IMR-90 (cell line): Measurements from ENCODE around the gene FAM186B. TPM values are rescaled to one million over a fixed set of nuclear protein-coding genes. Genes with fewer than 3 reads are reported as not detected.

Experiments used
- ATAC-seq: fragments of 200-7000 bp; cut with Tn5 transposase; 2 replicates; pipeline ENCODE4 v1.9.1; 2020; ENCODE audit warnings: low read depth, mild to moderate bottlenecking, moderate library complexity
- BruUV-seq: library from RNA; stranded (reverse); fragments of 400-500 nt; replicated peaks from 2 replicates; lab custom pipeline; 2021; lab: Mats Ljungman, UMichigan
- CTCF ChIA-PET: fragments of 300-600 bp; formaldehyde crosslinking; extraction: SDS; loops from one replicate; lab custom pipeline; 2021; ENCODE audit warnings: antibody characterized with exemption; lab: Yijun Ruan, JAX
- POLR2A ChIA-PET: fragments of 300-600 bp; sonication (Branson Sonifier 250); formaldehyde crosslinking; loops from one replicate; lab custom pipeline; 2022; ENCODE audit warnings: antibody characterized with exemption; ENCODE audit not compliant: unreplicated experiment; lab: Charles Lee
- DNase-seq: peaks from one replicate; pipeline ENCODE4 v3.0.0; 2013
- H2AFZ ChIP-seq: replicated peaks from 2 replicates; pipeline ENCODE3; 2013; ENCODE audit warnings: low read length, mild to moderate bottlenecking; ENCODE audit not compliant: poor library complexity
- H2AK5ac ChIP-seq: 2 replicates; pipeline ENCODE4 v1.6.1; 2013; ENCODE audit warnings: low read depth, low read length, inconsistent platforms
- H2AK9ac ChIP-seq: replicated peaks from 2 replicates; pipeline ENCODE3; 2013; ENCODE audit warnings: mild to moderate bottlenecking, low read depth, low read length, moderate library complexity; ENCODE audit not compliant: poor library complexity
- H2BK120ac ChIP-seq: 2 replicates; pipeline ENCODE4 v1.6.1; 2013; ENCODE audit warnings: low read depth, low read length, inconsistent platforms
- H2BK15ac ChIP-seq: 3 replicates; pipeline ENCODE4 v1.6.1; 2013; ENCODE audit warnings: low read depth, low read length, inconsistent platforms
- H2BK20ac ChIP-seq: 2 replicates; pipeline ENCODE4 v1.6.1; 2013; ENCODE audit warnings: low read depth, mild to moderate bottlenecking, inconsistent platforms, low read length, moderate library complexity
- H2BK5ac ChIP-seq: 2 replicates; pipeline ENCODE4 v1.6.1; 2013; ENCODE audit warnings: mild to moderate bottlenecking, low read depth, low read length, inconsistent platforms; ENCODE audit not compliant: poor library complexity, severe bottlenecking
- H3K14ac ChIP-seq: replicated peaks from 2 replicates; pipeline ENCODE4 v1.6.1; 2013; ENCODE audit warnings: low read depth, low read length, inconsistent platforms
- H3K18ac ChIP-seq: 2 replicates; pipeline ENCODE4 v1.6.1; 2013; ENCODE audit warnings: low read depth, low read length, control low read depth
- H3K23ac ChIP-seq: 2 replicates; pipeline ENCODE4 v1.6.1; 2013; ENCODE audit warnings: low read depth, low read length, inconsistent platforms
- H3K27ac ChIP-seq: 2 replicates; pipeline ENCODE4 v1.5.1; 2013; ENCODE audit warnings: mild to moderate bottlenecking, control low read depth, low read length; ENCODE audit not compliant: insufficient read depth
- H3K27me3 ChIP-seq: 2 replicates; pipeline ENCODE4 v1.6.1; 2013; ENCODE audit warnings: low read length; ENCODE audit not compliant: control insufficient read depth, insufficient read depth
- H3K36me3 ChIP-seq: 2 replicates; pipeline ENCODE4 v1.6.1; 2013; ENCODE audit warnings: low read length, mixed read lengths; ENCODE audit not compliant: control insufficient read depth, insufficient read depth
- H3K4ac ChIP-seq: 2 replicates; pipeline ENCODE4 v1.6.1; 2013; ENCODE audit warnings: low read depth, low read length, inconsistent platforms
- H3K4me1 ChIP-seq: 2 replicates; pipeline ENCODE4 v1.6.1; 2013; ENCODE audit warnings: low read length, mixed read lengths; ENCODE audit not compliant: control insufficient read depth, insufficient read depth
- H3K4me2 ChIP-seq: 2 replicates; pipeline ENCODE4 v1.6.1; 2013; ENCODE audit warnings: low read depth, mild to moderate bottlenecking, control low read depth, low read length, moderate library complexity
- H3K4me3 ChIP-seq: 2 replicates; pipeline ENCODE4 v1.5.1; 2013; ENCODE audit warnings: low read depth, mild to moderate bottlenecking, control low read depth, low read length, moderate library complexity; ENCODE audit not compliant: insufficient read depth
- H3K56ac ChIP-seq: 2 replicates; pipeline ENCODE4 v1.6.1; 2013; ENCODE audit warnings: low read length, inconsistent platforms; ENCODE audit not compliant: insufficient read depth; ENCODE audit errors: extremely low read depth
- H3K79me1 ChIP-seq, 2 experiments: 2 replicates each; pipeline ENCODE4 v1.6.1; 2013; ENCODE audit warnings: low read length in 2 of 2, inconsistent platforms in 1 of 2, low read depth in 1 of 2
- H3K9ac ChIP-seq: 2 replicates; pipeline ENCODE4 v1.6.1; 2013; ENCODE audit warnings: low read depth, low read length, control low read depth
- H3K9me1 ChIP-seq: 2 replicates; pipeline ENCODE4 v1.6.1; 2013; ENCODE audit warnings: low read length, inconsistent platforms; ENCODE audit not compliant: insufficient read depth
- H3K9me3 ChIP-seq: 2 replicates; pipeline ENCODE4 v1.6.1; 2013; ENCODE audit warnings: low read length; ENCODE audit not compliant: control insufficient read depth, insufficient read depth
- H4K20me1 ChIP-seq: 2 replicates; pipeline ENCODE4 v1.6.1; 2013; ENCODE audit warnings: low read length, inconsistent platforms; ENCODE audit not compliant: insufficient read depth
- H4K5ac ChIP-seq: 2 replicates; pipeline ENCODE4 v1.6.1; 2013; ENCODE audit warnings: mild to moderate bottlenecking, low read depth, low read length, control low read depth
- H4K8ac ChIP-seq, 2 experiments: 2 replicates each; pipeline ENCODE4 v1.6.1; 2013; ENCODE audit warnings: low read depth in 2 of 2, low read length in 2 of 2, control low read depth in 1 of 2, inconsistent platforms in 1 of 2
- H4K91ac ChIP-seq: 2 replicates; pipeline ENCODE4 v1.6.1; 2013; ENCODE audit warnings: low read depth, low read length, inconsistent platforms; ENCODE audit not compliant: insufficient read depth
- BHLHE40 ChIP-seq: fragments of 150-350 bp; IDR thresholded peaks from 2 replicates; pipeline ENCODE4 v1.6.1; 2016; ENCODE audit warnings: mild to moderate bottlenecking, low read depth, low read length
- CEBPB ChIP-seq: IDR thresholded peaks from 2 replicates; pipeline ENCODE4 v1.6.1; 2012; ENCODE audit warnings: low read depth, low read length, improper control_type of control experiment
- CHD1 ChIP-seq: IDR thresholded peaks from 2 replicates; pipeline ENCODE4 v1.6.1; 2012; ENCODE audit warnings: low read depth, low read length, improper control_type of control experiment
- CTCF ChIP-seq: conservative IDR thresholded peaks from 2 replicates; pipeline ENCODE4 v1.5.1; 2012; ENCODE audit warnings: mild to moderate bottlenecking, low read depth, low read length, improper control_type of control experiment
- ELK1 ChIP-seq: fragments of 150-350 bp; IDR thresholded peaks from 2 replicates; pipeline ENCODE4 v1.6.1; 2016; ENCODE audit warnings: low read depth, mild to moderate bottlenecking, low read length, moderate library complexity, borderline replicate concordance
- FOS ChIP-seq: fragments of 150-350 bp; IDR thresholded peaks from 2 replicates; pipeline ENCODE4 v1.6.1; 2016; ENCODE audit warnings: low read depth, low read length
- MAFK ChIP-seq: IDR thresholded peaks from 2 replicates; pipeline ENCODE4 v1.6.1; 2012; ENCODE audit warnings: low read depth, low read length, improper control_type of control experiment
- MAZ ChIP-seq: IDR thresholded peaks from 2 replicates; pipeline ENCODE4 v1.6.1; 2012; ENCODE audit warnings: low read depth, mild to moderate bottlenecking, low read length, improper control_type of control experiment, moderate library complexity, borderline replicate concordance
- MXI1 ChIP-seq: IDR thresholded peaks from 2 replicates; pipeline ENCODE4 v1.6.1; 2012; ENCODE audit warnings: low read depth, mild to moderate bottlenecking, low read length, moderate library complexity, borderline replicate concordance
- NFE2L2 ChIP-seq: fragments of 150-350 bp; IDR thresholded peaks from 2 replicates; pipeline ENCODE4 v1.6.1; 2016; ENCODE audit warnings: low read depth, mild to moderate bottlenecking, low read length
- POLR2A ChIP-seq: IDR thresholded peaks from 2 replicates; pipeline ENCODE4 v1.6.1; 2012; ENCODE audit warnings: mild to moderate bottlenecking, low read depth, low read length
- RAD21 ChIP-seq: IDR thresholded peaks from 2 replicates; pipeline ENCODE4 v1.6.1; 2012; ENCODE audit warnings: low read length, improper control_type of control experiment
- RCOR1 ChIP-seq: IDR thresholded peaks from 2 replicates; pipeline ENCODE4 v1.6.1; 2012; ENCODE audit warnings: mild to moderate bottlenecking, low read length, improper control_type of control experiment; ENCODE audit not compliant: insufficient replicate concordance
- RFX5 ChIP-seq: IDR thresholded peaks from 2 replicates; pipeline ENCODE4 v1.8.0; 2012; ENCODE audit warnings: low read depth, mild to moderate bottlenecking, low read length, moderate library complexity
- SMC3 ChIP-seq: fragments of 150-350 bp; IDR thresholded peaks from 2 replicates; pipeline ENCODE4 v1.6.1; 2016; ENCODE audit warnings: low read depth, mild to moderate bottlenecking, antibody characterized with exemption, low read length, moderate library complexity
- WGBS, 2 experiments: methylation state at CpG; one replicate each; pipeline versions ENCODE4 v1.1.5 to v1.1.7; 2013; ENCODE audit warnings: missing lambda C conversion rate in 2 of 2; ENCODE audit not compliant: insufficient read length in 1 of 2; ENCODE audit errors: extremely low coverage in 2 of 2; 5-methylcytosine and 5-hydroxymethylcytosine counted together
- dilution Hi-C: fragments of 300-500 bp; cut with HindIII; formaldehyde crosslinking; loops from one replicate; pipeline ENCODE4 v1.14.3; 2018; ENCODE audit warnings: low sequenced_read_pairs; ENCODE audit not compliant: unreplicated experiment
- in situ Hi-C: fragments of 300-500 bp; cut with MboI; formaldehyde crosslinking; loops from 3 replicates; pipeline ENCODE4 v1.14.3; 2019; ENCODE audit warnings: low sequenced_read_pairs, inconsistent platforms, mixed read lengths
- intact Hi-C: fragments of 100-400 bp; cut with micrococcal nuclease; formaldehyde crosslinking; loops from 2 replicates; pipeline ENCODE4 v1.10.0; 2022
- polyA plus RNA-seq, 3 experiments: library from polyadenylated mRNA; depleted of rRNA; stranded (reverse); fragments of >200 nt; gene quantifications; 2 replicates each; pipeline ENCODE4 v1.2.3, GENCODE V29; 2012; ENCODE audit warnings: low replicate concordance in 1 of 3
- total RNA-seq: library from RNA; depleted of rRNA; stranded (reverse); fragments of >200 nt; gene quantifications from 2 replicates; pipeline ENCODE4 v1.2.3, GENCODE V29; 2012

Gene FAM186B
- total and polyA plus RNA-seq, 2 of the 4 experiments (the other 2 are of a cell fraction) = 0.10 to 0.18 TPM

- TF ChIP-seq RAD21 (no peak), POLR2A (no peak), SMC3 (no peak)
These were observed 583 bp downstream of the FAM186B start (continued) for GRCh38 chr12:49604856-49605255.

- Histone ChIP-seq H2BK5ac (no peak overlapping the region), H3K18ac (no peak overlapping the region), H3K9me1 (no peaks in the 10 kb centered on the region; the same call in 1 of the 2 replicates), H4K91ac (no peak overlapping the region), H3K4me3 (no peak overlapping the region), H2AK9ac (no peak overlapping the region), H3K9ac (no peak overlapping the region), H3K36me3 (no peaks in the 10 kb centered on the region), H2BK120ac (no peak overlapping the region), H2AK5ac (no peak overlapping the region), H3K4ac (no peak overlapping the region), H3K56ac (no peak overlapping the region), H3K23ac (no peak overlapping the region), H3K27me3 (no peaks in the 10 kb centered on the region), H3K27ac (no peak overlapping the region), H3K14ac (no peak overlapping the region), H3K9me3 (no peaks in the 10 kb centered on the region), H3K4me2 (no peak overlapping the region), H4K20me1 (no peaks in the 10 kb centered on the region), H3K4me1 (no peaks in the 10 kb centered on the region), H3K79me1 (no peaks in the 10 kb centered on the region), H4K8ac (no peak overlapping the region), H2BK20ac (no peak overlapping the region), H2AFZ (no peak overlapping the region), H2BK15ac (no peak overlapping the region), H4K5ac (no peak overlapping the region)
- POLR2A ChIA-PET = no interaction called here
- dilution Hi-C loops (no loop called here), intact Hi-C loops (no loop called here), in situ Hi-C loops (no loop called here)
- no TSS peak for BruUV-seq
- ATAC-seq = no peak
- whole genome bisulfite sequencing, 2 experiments = no CpG with 5 or more reads among the region's 1 CpG
- no peak for DNase-seq
- CTCF ChIA-PET = interaction anchor here (0.9 kb wide), 1 partner anchor 19 kb away, joined by 3 read pairs; the partner anchor contains the start of gene PRPF40B
- TF ChIP-seq MAFK (no peak), RAD21 (no peak), RFX5 (no peak), CTCF (no peak), SMC3 (no peak), MAZ (no peak), CHD1 (no peak), RCOR1 (no peak), ELK1 (no peak), NFE2L2 (no peak), CEBPB (no peak), MXI1 (no peak), POLR2A (no peak), BHLHE40 (no peak), FOS (no peak)
These were observed 1.7 kb downstream of the FAM186B start for GRCh38 chr12:49603721-49604120.
